Heart left ventricle (tissue), 13 donors: Measurements from ENCODE around the gene AFF4.

Source experiments
- CTCF ChIP-seq, 12 donors: fragments of 200-600 bp; sonication (generic) in 4 of 12; IDR thresholded peaks; one replicate each; pipeline versions ENCODE4 v1.5.0 to v1.8.0; 2018 to 2022; ENCODE audit warnings: antibody characterized with exemption in 12 of 12, mild to moderate bottlenecking in 5 of 12
- POLR2A ChIP-seq, 2 donors: fragments of 450-650 bp; IDR thresholded peaks; one replicate each; pipeline ENCODE4 v1.6.1; 2017; ENCODE audit warnings: antibody characterized with exemption in 2 of 2, mild to moderate bottlenecking in 2 of 2, moderate library complexity in 2 of 2
- donor health status: ischemic (EF 13 %, LVEDD 7.1; RV severe dilation, severe dysfunction).
- donor health status: DM: no; HTN: yes; CAD: no.
- donor health status: DM: no; HTN: no; CAD: no.
- donor health status: ischemic (EF 25% LVEDD 6.9; RV normal size, moderate dysfunction).
- donor health status: ischemic (EF 25% LVEDD 5.7; RV mildly dilated, moderate dysfunction).
- donor health status: ischemic (EF 35%, LVEDD 5.7; RV mildly dilated, moderate dysfunction).
- donor health status: nonischemic (EF 11% LVEDD 7.7; RV severe dilation, severe dysfunction).
- donor health status: DM: yes; HTN: yes; CAD: no.
- donor health status: PGD.
- donor health status: ischemic (EF 29% LVEDD 5.4; RV normal size, mild dysfunction).
- donor health status: nonischemic (EF 23%, LVEDD 6.1; RV moderate dilation, normal function).

- TF ChIP-seq POLR2A (IDR thresholded peaks at IDR 0.05) (no peak), CTCF (IDR thresholded peaks at IDR 0.05) (no peak)
Measured at GRCh38 chr5:132965120-132965519, 1.7 kb upstream of the AFF4 start.
